ENCODE measurements around the gene COL8A1. TPM values are rescaled to one million over a fixed set of nuclear protein-coding genes. Genes with fewer than 3 reads are reported as not detected.

COL8A1 gene
- total RNA-seq, 6 experiments from 2014 or later = 0.56 to 1.5 (median 0.79) TPM

DNA sequence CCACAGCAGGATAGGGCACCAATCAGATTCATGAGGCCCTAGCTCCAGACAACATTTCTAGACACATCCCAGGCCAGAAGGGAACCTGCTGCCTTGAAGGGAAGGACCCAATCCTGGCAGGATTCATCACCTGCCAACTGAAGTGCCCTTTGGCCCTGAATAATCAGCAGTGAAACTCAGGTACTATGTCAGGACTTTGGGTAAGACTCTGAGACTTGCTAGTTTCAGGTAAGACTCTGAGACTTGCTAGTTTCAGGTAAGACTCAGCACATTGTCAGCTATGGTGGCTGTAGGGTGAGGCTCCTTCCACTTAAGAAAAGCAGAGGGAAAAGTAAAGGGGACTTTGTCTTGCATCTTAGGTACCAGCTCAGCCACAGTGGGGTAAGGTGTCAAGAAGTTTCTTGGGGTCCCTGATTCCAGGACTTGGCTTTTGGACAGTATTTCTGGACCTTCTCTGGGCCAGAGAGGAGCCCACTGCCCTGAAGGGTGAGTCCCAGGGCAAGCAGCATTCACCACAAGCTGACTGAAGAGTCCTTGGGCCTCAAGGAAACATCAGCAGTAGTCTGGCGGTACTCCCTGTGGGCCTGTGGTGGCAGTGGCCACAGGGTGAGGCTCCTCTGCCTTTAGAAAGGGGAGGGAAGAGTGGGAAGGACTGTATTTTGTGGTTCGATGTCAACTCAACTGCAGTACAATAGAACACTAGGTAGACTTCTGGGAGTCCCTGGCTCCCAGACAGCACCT is 13.7 kb upstream of the COL8A1 start:
- Histone ChIP-seq H3K4me1 (no peaks in the 10 kb centered on the region), H3K27ac (no peak overlapping the region), H3K27me3 (no peaks in the 10 kb centered on the region), H3K36me3 (no peaks in the 10 kb centered on the region), H3K9me3 (no peaks in the 10 kb centered on the region), H3K4me3 (no peak overlapping the region)
- WGBS (ENCODE audit: insufficient coverage, low coverage, low lambda C conversion rate, missing lambda C conversion rate) = 80% methylated on average over 1 of the region's 2 CpGs
- ATAC-seq (no peak), DNase-seq (no peak)
- intact Hi-C loops (cut with DNase I) = no loop called here
- TF ChIP-seq POLR2A (IDR thresholded peaks at IDR 0.05) (no peak), CTCF (IDR thresholded peaks at IDR 0.05) (no peak)

GRCh38 chr3:99625237-99625622 is 13.2 kb upstream of the COL8A1 start:
- TF ChIP-seq POLR2A (IDR thresholded peaks at IDR 0.05) = no peak
- TF ChIP-seq CTCF (IDR thresholded peaks at IDR 0.05) = no peak
- no peak overlapping the region for H3K27ac ChIP-seq

GRCh38 chr3:99625643-99626416 is 12.6 kb upstream of the COL8A1 start:
- H3K4me1 ChIP-seq = no peaks in the 10 kb centered on the region
- 37% methylated on average over 4 of the region's 4 CpGs for WGBS (ENCODE audit: insufficient coverage, low coverage, low lambda C conversion rate, missing lambda C conversion rate)

More at GRCh38 chr3:99625237-99625622, 13.2 kb upstream of the COL8A1 start:
- ATAC-seq = no peak
- DNase-seq = no peak
- H3K9me3 ChIP-seq = no peaks in the 10 kb centered on the region
- no peaks in the 10 kb centered on the region for H3K27me3 ChIP-seq
- 32% methylated on average over 2 of the region's 2 CpGs for WGBS (ENCODE audit: insufficient coverage, low coverage, low lambda C conversion rate, missing lambda C conversion rate)
- intact Hi-C loops (cut with DNase I) = no loop called here
- H3K36me3 ChIP-seq = no peaks in the 10 kb centered on the region
- no peaks in the 10 kb centered on the region for H3K4me1 ChIP-seq
- H3K4me3 ChIP-seq = no peak overlapping the region

DNA sequence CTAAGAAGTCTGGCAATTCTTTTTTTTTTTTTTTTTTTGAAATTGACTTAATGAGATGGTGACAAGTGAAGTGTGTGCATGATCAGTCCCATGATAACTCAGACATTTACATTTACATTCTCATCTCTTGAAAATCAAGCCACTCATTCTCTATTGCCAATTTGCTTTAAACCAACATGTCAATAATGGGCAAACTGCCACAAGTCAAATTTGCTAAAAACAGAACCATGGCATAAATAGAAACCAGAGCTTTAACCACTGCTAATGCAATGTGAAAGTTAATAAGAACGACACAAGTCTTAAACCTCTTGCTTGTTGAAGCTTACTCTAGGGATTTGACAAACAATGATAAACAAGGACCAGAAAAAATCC is 12.0 kb upstream of the COL8A1 start:
- TF ChIP-seq POLR2A (IDR thresholded peaks at IDR 0.05) = no peak
- TF ChIP-seq CTCF (IDR thresholded peaks at IDR 0.05) = no peak
- no peak for DNase-seq
- H3K4me1 ChIP-seq = no peaks in the 10 kb centered on the region
- no peaks in the 10 kb centered on the region for H3K9me3 ChIP-seq
- intact Hi-C loops (cut with DNase I) = no loop called here
- no peak overlapping the region for H3K27ac ChIP-seq
- H3K27me3 ChIP-seq = no peaks in the 10 kb centered on the region
- 30% methylated on average over 1 of the region's 1 CpG for WGBS (ENCODE audit: insufficient coverage, low coverage, low lambda C conversion rate, missing lambda C conversion rate)
- no peak overlapping the region for H3K4me3 ChIP-seq
- H3K36me3 ChIP-seq = no peaks in the 10 kb centered on the region
- no peak for ATAC-seq

More at GRCh38 chr3:99625643-99626416, 12.6 kb upstream of the COL8A1 start:
- TF ChIP-seq POLR2A (IDR thresholded peaks at IDR 0.05) (no peak), CTCF (IDR thresholded peaks at IDR 0.05) (no peak)
- no peak for ATAC-seq
- Histone ChIP-seq H3K36me3 (no peaks in the 10 kb centered on the region), H3K4me3 (no peak overlapping the region), H3K27me3 (no peaks in the 10 kb centered on the region), H3K27ac (no peak overlapping the region), H3K9me3 (no peaks in the 10 kb centered on the region)
- intact Hi-C loops (cut with DNase I) = no loop called here
- no peak for DNase-seq
